Loucy (cell line): ENCODE data around the gene FAU.

Experiments used
- H2AFZ ChIP-seq: fragments of 200-600 bp; sonication (generic); 2 replicates; pipeline ENCODE4 v1.6.0; 2016; ENCODE audit warnings: antibody characterized with exemption, mild to moderate bottlenecking, low read length, moderate library complexity
- H3F3A ChIP-seq: fragments of 200-600 bp; 2 replicates; pipeline ENCODE4 v1.6.0; 2016; ENCODE audit warnings: antibody characterized with exemption, low read depth, mild to moderate bottlenecking
- H3K27me3 ChIP-seq: fragments of 200-600 bp; sonication (generic); 2 replicates; pipeline ENCODE4 v1.6.1; 2014; ENCODE audit warnings: low read length, mild to moderate bottlenecking; ENCODE audit not compliant: insufficient read depth, poor library complexity, severe bottlenecking
- H3K36me3 ChIP-seq: fragments of 200-600 bp; sonication (generic); 2 replicates; pipeline ENCODE4 v1.6.1; 2016; ENCODE audit warnings: low read length; ENCODE audit not compliant: insufficient read depth
- H3K4me1 ChIP-seq: fragments of 200-600 bp; sonication (generic); 2 replicates; pipeline ENCODE4 v1.5.1; 2014; ENCODE audit warnings: low read length, mild to moderate bottlenecking; ENCODE audit not compliant: insufficient read depth, poor library complexity, severe bottlenecking
- H3K4me2 ChIP-seq: fragments of 200-600 bp; sonication (generic); 2 replicates; pipeline ENCODE4 v1.6.0; 2014; ENCODE audit warnings: antibody characterized with exemption, low read length, low read depth, mild to moderate bottlenecking; ENCODE audit not compliant: poor library complexity, severe bottlenecking
- H3K4me3 ChIP-seq: fragments of 200-600 bp; sonication (generic); 2 replicates; pipeline ENCODE4 v1.5.1; 2014; ENCODE audit warnings: low read length, mild to moderate bottlenecking, mixed read lengths; ENCODE audit not compliant: poor library complexity, severe bottlenecking
- H3K79me2 ChIP-seq: fragments of 200-600 bp; sonication (generic); 2 replicates; pipeline ENCODE4 v1.6.1; 2014; ENCODE audit warnings: low read length; ENCODE audit not compliant: insufficient read depth
- H3K9ac ChIP-seq: fragments of 200-600 bp; sonication (generic); 2 replicates; pipeline ENCODE4 v1.6.0; 2014; ENCODE audit warnings: mild to moderate bottlenecking, low read depth, low read length, moderate library complexity; ENCODE audit not compliant: poor library complexity, severe bottlenecking
- H3K9me2 ChIP-seq: fragments of 200-600 bp; sonication (generic); replicated peaks from 2 replicates; pipeline ENCODE4 v1.6.1; 2016; ENCODE audit warnings: low read depth, low read length, mixed read lengths
- H3K9me3 ChIP-seq: fragments of 200-600 bp; sonication (generic); 2 replicates; pipeline ENCODE4 v1.6.1; 2014; ENCODE audit warnings: mild to moderate bottlenecking, antibody characterized with exemption, low read length, low read depth; ENCODE audit not compliant: insufficient read depth
- H4K20me1 ChIP-seq: fragments of 200-600 bp; sonication (generic); 2 replicates; pipeline ENCODE4 v1.6.0; 2014; ENCODE audit warnings: antibody characterized with exemption, low read length, mild to moderate bottlenecking; ENCODE audit not compliant: insufficient read depth, poor library complexity, severe bottlenecking
- EZH2phosphoT487 ChIP-seq: fragments of 200-600 bp; IDR thresholded peaks from 2 replicates; pipeline ENCODE4 v1.6.1; 2018; ENCODE audit warnings: antibody characterized with exemption, mild to moderate bottlenecking, moderate library complexity, borderline replicate concordance
- TF ChIP-seq, protein P1 (sequence below): fragments of 200-600 bp; sonication (generic); conservative IDR thresholded peaks from 2 replicates; pipeline ENCODE4 v1.5.1; 2014; ENCODE audit warnings: mild to moderate bottlenecking, antibody characterized with exemption, low read length

The FAU gene

DNA sequence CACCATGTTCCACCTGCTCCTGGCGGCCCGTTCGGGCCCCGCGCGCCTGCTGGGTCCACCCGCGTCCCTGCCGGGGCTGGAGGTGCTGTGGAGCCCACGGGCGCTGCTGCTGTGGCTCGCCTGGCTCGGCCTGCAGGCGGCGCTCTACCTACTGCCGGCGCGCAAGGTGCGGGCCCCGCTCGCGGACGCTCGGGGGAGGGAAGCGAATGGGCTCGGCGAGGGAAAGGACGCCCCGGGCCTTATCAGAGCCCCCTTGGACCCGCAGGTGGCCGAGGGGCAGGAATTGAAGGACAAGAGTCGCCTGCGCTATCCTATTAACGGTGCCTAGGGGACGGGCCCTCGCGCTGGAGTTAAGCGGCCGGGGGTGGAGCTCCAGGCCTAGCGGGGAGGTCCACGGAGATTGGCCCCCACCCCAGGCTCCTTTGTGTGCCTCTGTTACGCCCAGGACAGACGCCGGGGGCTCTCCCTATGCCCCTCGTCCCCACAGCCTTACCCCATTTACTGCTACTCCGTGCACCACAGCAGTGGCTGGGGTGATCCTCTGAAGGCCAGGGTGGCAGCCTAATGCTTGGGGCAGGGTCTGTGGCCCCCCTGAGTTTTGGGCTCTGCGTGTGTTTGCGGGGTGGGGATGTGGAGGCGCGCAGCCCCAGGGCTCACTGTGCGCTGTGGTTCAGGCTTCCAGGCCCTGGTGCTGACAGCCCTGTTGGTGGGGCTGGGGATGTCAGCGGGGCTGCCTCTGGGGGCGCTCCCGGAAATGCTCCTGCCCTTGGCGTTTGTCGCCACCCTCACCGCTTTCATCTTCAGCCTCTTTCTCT lies 9.2 kb downstream of the FAU start:
- H3K4me1 ChIP-seq: peaks cover 26% of the 10 kb centered on the region
- H2AFZ ChIP-seq: peak overlapping the region; percentile 62; the same call in 1 of the 2 replicates
- no peaks in the 10 kb centered on the region for H3K9me3 ChIP-seq
- peak overlapping the region; percentile 75 for H3K4me3 ChIP-seq
- peak overlapping the region; percentile 97 for H3K4me2 ChIP-seq
- peaks cover 14% of the 10 kb centered on the region; the same call in 1 of the 2 replicates for H3K79me2 ChIP-seq
- H4K20me1 ChIP-seq: peaks cover 6% of the 10 kb centered on the region
- peaks cover 13% of the 10 kb centered on the region; the same call in 1 of the 2 replicates for H3K36me3 ChIP-seq
- no peaks in the 10 kb centered on the region for H3K27me3 ChIP-seq
- peak overlapping the region; percentile 74 for H3K9ac ChIP-seq
- peaks cover 5% of the 10 kb centered on the region; the same call in 1 of the 2 replicates for H3F3A ChIP-seq
- H3K9me2 ChIP-seq: no peaks in the 10 kb centered on the region
- TF ChIP-seq, protein P1, sequence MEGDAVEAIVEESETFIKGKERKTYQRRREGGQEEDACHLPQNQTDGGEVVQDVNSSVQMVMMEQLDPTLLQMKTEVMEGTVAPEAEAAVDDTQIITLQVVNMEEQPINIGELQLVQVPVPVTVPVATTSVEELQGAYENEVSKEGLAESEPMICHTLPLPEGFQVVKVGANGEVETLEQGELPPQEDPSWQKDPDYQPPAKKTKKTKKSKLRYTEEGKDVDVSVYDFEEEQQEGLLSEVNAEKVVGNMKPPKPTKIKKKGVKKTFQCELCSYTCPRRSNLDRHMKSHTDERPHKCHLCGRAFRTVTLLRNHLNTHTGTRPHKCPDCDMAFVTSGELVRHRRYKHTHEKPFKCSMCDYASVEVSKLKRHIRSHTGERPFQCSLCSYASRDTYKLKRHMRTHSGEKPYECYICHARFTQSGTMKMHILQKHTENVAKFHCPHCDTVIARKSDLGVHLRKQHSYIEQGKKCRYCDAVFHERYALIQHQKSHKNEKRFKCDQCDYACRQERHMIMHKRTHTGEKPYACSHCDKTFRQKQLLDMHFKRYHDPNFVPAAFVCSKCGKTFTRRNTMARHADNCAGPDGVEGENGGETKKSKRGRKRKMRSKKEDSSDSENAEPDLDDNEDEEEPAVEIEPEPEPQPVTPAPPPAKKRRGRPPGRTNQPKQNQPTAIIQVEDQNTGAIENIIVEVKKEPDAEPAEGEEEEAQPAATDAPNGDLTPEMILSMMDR: peak; percentile 74
- TF ChIP-seq EZH2phosphoT487: no peak

DNA sequence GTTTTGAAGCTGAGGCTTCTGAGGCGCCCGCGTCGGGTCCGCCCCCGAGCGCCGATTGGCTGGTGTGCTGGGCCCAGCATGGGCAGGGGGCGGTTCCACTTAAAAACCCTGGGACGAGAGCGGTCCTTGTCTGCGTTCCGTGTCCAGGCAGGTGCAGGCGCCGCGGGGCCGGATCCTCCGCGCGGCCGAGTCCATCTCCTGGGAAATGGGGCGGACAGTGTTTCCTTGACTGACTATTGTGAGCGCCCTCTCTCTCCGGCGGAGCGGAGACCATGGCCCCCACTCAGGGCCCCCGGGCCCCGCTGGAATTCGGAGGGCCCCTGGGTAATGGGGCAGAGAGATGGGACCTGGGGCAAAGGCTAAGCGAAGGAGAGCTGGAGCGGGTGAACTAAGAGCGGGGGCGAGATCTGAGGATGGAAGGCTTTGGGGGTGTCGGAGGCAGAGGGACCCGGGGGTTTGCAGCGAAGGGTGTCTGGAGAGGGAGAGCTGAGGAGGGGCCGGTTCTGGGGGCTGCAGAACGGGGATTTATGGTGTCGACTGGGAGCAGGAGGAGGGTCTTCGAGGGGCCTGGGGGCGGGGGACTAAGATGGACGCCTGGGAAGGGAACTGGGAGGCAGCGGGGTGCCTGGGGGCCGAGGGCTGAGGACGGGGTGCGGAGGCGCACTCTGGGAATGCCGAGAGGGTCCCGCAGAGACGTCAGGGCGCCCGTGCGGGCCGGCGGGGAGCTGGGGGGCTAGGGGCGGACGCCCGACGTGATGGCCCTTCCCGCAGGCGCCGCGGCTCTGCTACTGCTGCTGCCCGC lies 10.0 kb downstream of the FAU start, which contains the start of gene TM7SF2:
Gene TM7SF2, plus strand, starts transcription at position 129 of the 802 bp plus-strand sequence. Its CDS starts 144 bp downstream, at position 273.
- Histone ChIP-seq H3K4me2 (peak within 1 kb of the TSS; percentile 97), H3F3A (peaks cover 5% of the 10 kb centered on the region; the same call in 1 of the 2 replicates), H3K36me3 (peaks cover 13% of the 10 kb centered on the region; the same call in 1 of the 2 replicates), H3K4me3 (peak within 1 kb of the TSS; percentile 75), H2AFZ (peak within 1 kb of the TSS; percentile 62; the same call in 1 of the 2 replicates), H4K20me1 (peaks cover 6% of the 10 kb centered on the region), H3K9me3 (no peaks in the 10 kb centered on the region), H3K27me3 (no peaks in the 10 kb centered on the region), H3K9ac (peak within 1 kb of the TSS; percentile 74), H3K79me2 (peaks cover 10% of the 10 kb centered on the region; the same call in 1 of the 2 replicates), H3K4me1 (peaks cover 25% of the 10 kb centered on the region), H3K9me2 (no peaks in the 10 kb centered on the region)
- TF ChIP-seq, protein P1: no peak
- TF ChIP-seq EZH2phosphoT487: no peak

DNA sequence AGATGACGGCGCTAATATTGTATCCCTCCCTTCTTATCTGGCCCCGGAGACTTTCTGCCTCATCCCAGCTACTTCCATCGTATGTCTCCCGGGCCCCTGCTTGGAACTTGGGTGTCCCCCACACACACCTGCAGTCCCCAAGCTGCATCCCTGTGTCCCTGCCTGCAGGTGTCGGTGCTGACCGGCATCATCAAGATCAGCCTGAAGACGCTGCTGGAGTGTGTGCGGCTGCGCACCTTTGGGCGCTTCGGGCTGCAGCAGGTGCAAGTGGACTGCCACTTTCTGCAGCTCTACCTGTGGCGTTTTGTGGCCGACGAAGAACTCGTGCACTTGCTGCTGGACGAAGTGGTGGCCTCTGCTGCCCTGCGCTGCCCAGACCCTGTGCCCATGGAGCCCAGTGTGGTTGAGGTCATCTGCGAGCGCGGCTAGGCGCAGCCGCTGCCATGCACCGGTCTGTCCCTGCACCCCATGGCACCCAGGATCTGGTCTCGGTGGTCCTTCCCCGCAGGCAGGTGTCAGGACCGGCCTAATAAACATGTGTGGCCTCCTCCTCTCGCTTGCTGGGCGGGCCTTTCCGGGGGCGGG lies 10.7 kb downstream of the FAU start:
- no peaks in the 10 kb centered on the region for H3K9me3 ChIP-seq
- H3K9ac ChIP-seq: no peak overlapping the region
- TF ChIP-seq, protein P1: no peak
- TF ChIP-seq EZH2phosphoT487: no peak
- H3K4me2 ChIP-seq: peak overlapping the region; percentile 97
- no peak overlapping the region for H2AFZ ChIP-seq
- peak overlapping the region; percentile 75 for H3K4me3 ChIP-seq
- H3K9me2 ChIP-seq: no peaks in the 10 kb centered on the region
- H4K20me1 ChIP-seq: peaks cover 6% of the 10 kb centered on the region
- no peaks in the 10 kb centered on the region for H3K27me3 ChIP-seq
- peaks cover 3% of the 10 kb centered on the region; the same call in 1 of the 2 replicates for H3K79me2 ChIP-seq
- H3K36me3 ChIP-seq: peaks cover 13% of the 10 kb centered on the region; the same call in 1 of the 2 replicates
- H3F3A ChIP-seq: peaks cover 5% of the 10 kb centered on the region; the same call in 1 of the 2 replicates
- H3K4me1 ChIP-seq: peaks cover 18% of the 10 kb centered on the region
